ENCODE data around the gene TPMT.
"Not testable (repeated sequence)": the region's sequence is repeated elsewhere in the genome, so short reads cannot be mapped to it uniquely, and the experiment has no call there.

TPMT gene

GRCh38 chr6:18155150-18155863, 430 bp upstream of the TPMT start, which contains the start of gene KDM1B:
Gene KDM1B (plus strand): TSS chr6:18155422. CDS start chr6:18159896, 4,474 bp downstream.
- FAIRE-seq = peak; percentile 77

GRCh38 chr6:18153311-18153703, 1.6 kb downstream of the TPMT start:
- FAIRE-seq = no peak

DNA sequence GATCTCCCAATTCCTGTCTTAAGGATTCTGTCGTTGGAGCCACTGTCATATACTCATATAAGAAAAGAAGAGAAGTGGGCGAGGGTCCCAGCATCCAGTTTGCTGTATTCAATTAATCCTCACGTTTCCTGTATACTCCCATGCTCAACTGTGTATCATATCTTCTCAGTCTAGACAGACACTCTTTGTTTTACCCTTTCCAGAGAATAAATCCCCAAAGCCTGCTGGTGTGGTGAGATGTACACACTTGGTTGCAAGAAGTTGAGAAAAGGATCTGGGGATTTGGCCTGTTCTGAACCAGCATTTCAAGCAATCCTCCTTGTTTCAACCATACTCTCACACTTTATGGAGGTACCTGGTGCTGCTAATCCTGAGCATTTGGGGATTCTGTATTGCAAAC, 3.1 kb downstream of the TPMT start:
- FAIRE-seq = no peak

DNA sequence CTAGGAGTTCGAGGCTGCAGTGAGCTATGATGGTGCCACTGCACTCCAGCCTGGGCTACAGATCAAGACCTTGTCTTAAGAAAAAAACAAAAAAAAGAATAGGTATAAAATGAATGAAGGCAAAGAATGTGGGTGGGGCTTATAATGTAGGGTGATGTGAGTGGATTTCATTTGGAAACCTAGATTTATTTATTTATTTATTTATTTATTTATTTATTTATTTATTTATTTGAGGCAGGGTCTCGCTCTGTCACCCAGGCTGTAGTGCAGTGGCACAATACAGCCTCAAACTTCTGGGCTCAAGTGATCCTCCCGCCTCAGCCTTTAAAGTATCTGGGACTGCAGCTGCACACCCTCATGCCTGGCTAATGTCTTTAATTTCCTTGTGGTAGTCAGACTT, 3.5 kb downstream of the TPMT start:
- not testable (repeated sequence) for FAIRE-seq

- no peak for FAIRE-seq
Measured at GRCh38 chr6:18148304-18149025, 6.4 kb downstream of the TPMT start.

DNA sequence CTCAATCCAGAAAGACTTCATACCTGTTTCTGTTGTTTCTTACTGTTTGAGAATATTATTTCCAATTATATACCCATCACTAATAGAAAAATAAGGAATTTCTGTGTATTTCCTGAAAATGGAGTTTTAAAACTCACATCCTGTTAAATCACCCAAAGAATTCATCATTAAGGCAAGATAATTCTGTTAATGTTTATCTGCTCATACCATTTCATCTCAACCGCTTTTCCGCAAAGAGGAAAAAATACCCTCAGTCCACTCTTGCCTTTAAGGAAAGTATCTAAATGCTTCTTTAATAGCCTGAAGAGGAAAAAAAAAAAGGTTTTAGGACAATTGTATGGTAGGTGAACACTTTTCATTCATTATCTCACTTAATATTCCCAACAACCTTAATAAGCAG, 7.3 kb downstream of the TPMT start:
- FAIRE-seq = no peak

DNA sequence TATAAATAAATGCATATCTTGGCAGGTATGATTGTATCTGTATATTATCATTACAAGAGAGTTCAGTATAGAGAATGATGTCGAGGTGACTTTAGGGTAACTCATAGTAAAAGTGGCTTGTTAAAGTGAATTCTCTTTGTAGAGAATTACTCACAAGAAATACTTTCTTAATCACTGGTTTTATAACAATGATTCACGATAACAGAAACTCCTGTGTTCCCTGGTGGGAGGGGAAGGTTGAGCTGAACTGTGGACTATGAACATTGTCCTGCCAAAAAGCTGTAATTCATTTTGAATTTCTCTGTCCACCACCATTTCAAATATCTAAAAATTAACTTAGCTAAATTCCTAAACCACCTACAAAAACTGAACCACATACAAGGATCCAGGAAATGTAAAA, 7.7 kb downstream of the TPMT start:
- FAIRE-seq = no peak

DNA sequence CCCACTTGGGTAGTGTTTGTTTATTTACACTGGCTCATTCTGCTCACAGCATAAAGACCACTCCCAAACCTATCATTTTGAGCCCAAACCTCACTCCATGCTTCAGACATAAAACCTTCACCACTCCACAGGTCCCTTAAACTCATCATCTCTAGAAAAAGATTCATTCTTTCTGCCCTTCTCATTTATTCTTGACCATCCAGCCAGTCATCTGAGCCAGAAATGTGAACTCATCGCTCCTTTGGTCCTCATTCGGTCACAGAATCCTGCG, 12.4 kb downstream of the TPMT start:
- FAIRE-seq = no peak

DNA sequence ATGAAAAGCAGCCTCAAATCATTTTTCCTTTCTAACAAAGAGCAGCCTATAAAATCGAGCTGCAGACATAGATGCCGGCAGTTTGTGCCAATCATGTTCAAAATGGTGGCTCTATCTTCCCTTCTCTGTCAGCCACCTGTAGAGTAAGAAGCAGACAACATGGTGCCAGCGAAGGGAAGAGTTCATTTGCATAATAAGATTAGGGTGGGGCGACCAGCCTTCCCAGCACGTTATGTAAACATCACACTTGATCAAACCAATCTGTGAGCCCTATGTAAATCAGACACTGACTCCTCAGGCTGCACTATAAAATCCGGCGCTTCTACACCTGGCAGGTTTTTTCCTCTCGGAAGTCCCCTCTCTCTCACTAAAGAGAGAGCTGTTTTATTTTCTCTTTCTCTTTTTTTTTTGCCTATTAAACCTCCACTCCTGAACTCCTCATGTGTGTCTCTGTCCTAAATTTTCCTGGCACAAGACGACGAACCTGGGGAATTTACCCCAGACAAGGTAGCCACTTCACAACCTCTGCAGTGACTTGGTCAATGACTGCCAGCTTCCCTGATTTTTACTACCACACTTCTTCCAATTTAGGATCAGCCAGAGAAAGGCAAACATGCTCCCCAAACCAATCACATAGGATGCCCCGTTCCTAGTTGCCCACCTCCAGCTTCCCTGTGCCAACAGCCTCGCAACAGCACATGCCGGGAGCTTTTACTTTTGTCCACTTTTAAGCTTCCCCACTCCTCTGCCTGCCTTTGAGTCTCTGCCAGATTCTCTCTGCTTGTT, 12.9 kb downstream of the TPMT start:
- FAIRE-seq = no peak

GRCh38 chr6:18139935-18140621, 14.8 kb downstream of the TPMT start:
- FAIRE-seq = no peak

GRCh38 chr6:18138906-18139305, 16.0 kb downstream of the TPMT start:
- FAIRE-seq = no peak

DNA sequence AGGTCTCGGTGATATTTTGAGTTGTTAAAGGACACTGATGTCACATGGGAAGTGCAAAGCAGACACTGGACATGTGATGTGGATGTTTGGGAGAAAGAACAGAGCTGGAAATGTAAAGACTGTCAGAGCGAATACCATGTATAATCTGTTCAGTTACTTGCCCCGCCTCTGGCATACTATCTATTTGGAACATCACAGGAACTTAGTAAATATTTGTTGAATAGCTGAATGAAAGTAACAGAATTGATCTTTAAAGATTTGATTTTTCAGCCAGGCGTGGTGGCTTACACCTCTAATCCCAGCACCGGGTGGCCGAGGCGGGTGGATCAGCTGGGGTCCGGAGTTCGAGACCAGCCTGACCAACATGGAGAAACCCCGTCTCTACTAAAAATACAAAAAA, 18.6 kb downstream of the TPMT start:
- FAIRE-seq = no peak

DNA sequence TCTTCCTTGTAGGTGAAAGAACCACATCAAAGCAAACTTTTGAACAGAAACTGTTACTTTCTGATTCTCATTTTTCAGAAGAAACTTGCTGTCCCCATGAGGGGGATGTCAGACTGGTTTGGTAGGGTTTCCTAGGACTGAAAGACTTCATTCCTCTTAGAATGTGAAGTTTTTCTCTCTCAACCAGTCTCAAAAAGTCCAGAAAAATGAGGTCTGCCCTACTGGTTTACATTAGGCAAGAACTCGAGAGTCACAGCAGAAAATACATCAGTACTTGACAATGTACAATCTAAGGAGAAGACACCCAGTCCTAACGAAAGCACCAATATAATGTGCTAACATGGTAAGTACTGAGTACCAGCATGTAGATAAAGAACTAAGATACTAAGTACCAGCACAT, 19.7 kb downstream of the TPMT start:
- no peak for FAIRE-seq

- no peak for FAIRE-seq
Measured at GRCh38 chr6:18132346-18132745, 22.5 kb downstream of the TPMT start.

DNA sequence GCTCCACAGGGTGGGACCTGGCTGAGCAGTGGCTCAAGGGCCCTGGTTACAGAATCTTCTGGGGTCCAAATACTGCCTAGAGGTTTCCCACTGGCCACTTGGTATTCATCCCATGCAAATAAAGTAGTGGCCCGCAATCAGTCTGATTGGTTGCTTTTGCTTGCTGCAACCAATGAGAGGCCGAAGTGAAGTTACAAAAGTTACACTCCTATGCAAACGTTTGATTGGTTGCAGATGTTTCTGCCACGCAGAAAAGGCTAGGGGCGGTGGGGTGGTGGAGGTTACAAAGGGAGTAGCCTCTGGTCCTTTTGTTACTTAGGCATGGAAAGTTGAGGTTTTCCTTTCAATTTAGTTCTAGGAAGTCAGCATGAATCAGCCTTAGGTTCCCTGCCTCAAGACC, 28.8 kb downstream of the TPMT start:
- FAIRE-seq = no peak

- no peak for FAIRE-seq
Measured at GRCh38 chr6:18122128-18123093, 32.5 kb downstream of the TPMT start, which contains the start of gene NHLRC1. Gene NHLRC1 (minus strand): TSS chr6:18122677. CDS start chr6:18122606, 71 bp downstream.

DNA sequence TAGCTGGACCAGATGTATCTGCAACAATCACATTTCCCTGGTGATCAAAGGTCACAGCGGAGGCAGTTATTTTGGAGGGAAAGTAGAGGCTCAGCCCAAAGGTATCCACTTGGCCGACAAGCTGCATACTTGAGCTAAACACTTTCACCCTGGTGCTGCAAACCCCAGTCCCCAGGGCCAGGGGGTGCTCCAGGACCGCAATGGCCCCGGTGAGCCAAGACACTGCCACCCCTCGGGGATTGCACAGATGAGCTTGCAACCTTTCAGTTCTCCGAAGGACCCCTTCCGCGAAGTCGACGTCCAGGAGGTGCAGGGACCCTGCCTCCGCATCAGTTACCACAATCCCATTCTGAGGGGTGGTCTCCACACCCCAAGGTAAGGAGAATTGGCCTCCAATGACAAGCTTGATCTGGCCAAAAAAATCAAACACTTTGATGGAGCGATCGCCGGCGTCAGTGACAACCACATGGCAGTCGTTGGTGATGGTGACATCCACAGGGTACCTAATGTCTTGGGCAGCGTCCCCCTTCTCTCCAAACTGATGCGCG, 33.2 kb downstream of the TPMT start:
- FAIRE-seq = no peak

DNA sequence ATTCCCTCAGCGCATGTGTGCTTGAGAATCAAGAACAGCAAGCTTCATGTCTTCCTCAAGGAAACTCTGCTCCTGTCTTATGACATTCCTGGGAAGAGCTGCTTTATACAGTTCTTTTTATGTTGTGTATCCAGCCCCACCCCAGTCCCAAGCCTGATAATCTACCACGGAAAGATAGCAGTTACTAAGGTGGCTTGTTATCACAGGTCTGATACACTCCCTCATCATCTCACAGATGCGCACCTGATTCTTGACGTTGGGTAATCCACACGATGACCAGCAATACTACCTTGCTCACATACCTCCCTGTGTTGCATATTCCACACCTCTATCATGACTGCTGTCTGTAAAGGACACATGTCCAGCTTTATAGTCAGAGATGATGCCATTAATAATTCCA, 35.6 kb downstream of the TPMT start:
- FAIRE-seq = no peak

DNA sequence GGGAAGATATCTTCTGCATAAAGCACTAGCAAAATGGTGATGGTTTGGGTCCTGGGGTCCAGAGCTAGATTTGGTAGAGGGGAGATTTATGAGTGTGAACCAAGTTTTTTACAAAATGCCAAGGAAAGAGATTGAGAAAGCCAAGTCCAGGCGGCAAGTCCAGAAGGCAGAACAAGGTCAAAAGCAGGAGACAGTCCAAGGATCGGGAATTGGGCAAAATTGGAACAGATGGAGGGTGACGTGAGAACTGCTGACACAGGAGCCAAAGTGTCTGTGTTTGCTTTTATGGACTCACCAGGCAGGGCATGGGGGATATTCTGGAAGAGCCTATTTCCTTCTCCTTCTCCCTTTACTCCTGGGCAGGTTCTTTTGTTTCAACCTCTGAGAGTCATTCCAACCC, 36.5 kb downstream of the TPMT start:
- FAIRE-seq = no peak

DNA sequence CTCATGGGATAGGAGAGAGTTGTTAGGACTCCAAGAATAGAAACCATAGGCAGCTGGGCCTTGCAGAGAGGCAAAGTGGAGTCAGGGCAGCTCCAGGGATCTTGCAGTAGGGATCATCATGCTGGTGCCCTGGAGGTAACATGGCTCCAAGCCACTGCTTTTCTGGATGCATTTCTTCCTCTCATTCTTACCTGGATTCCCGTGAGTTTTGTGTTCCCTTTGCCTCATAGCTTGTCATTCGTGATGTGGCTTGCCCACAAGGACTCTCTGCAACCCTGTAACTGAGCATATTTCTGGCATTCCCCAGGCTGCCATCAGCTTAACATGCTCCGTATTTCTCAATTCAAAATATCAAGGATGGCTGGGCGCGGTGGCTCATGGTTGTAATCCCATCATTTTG, 37.7 kb downstream of the TPMT start:
- FAIRE-seq = no peak

DNA sequence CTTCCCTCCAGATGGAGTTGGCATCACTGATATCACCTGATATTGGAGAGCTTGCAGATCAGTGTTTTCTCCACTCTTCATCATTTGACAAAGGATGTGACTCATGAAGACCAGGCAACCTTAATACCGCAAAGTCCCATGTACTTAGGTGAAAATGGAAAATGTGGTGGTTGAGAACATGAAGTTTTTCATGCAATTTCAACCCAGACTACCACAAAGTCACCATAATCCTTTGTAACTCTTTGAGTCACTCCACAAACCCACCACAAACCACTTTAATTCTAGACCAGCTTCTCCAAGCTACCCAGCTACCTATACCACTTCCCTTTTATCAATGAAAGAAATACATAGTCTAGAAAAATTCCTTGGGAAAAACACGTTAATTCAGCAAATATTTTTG, 39.5 kb downstream of the TPMT start:
- FAIRE-seq = no peak

- FAIRE-seq = no peak
Measured at GRCh38 chr6:18110162-18110561, 44.7 kb downstream of the TPMT start.

Measured in A204.1 (cell line).